H9 (cell line): ENCODE results near the gene EVL. TPM values are rescaled to one million over a fixed set of nuclear protein-coding genes. Genes with fewer than 3 reads are reported as not detected.
A peak's percentile ranks its signal among the peaks of the same experiment; 100 is the strongest.

Experiments used
- DNase-seq: peaks from one replicate; pipeline ENCODE4 v3.0.0-alpha.2; 2017
- H2AFZ ChIP-seq: one replicate; pipeline ENCODE4 v1.6.1; 2013; ENCODE audit warnings: mild to moderate bottlenecking, low read length, control low read depth, moderate library complexity
- H2AK5ac ChIP-seq: 2 replicates; pipeline ENCODE4 v1.6.1; 2013; ENCODE audit warnings: low read length, control low read depth, mixed read lengths; ENCODE audit not compliant: insufficient read length
- H2BK120ac ChIP-seq: one replicate; pipeline ENCODE4 v1.6.1; 2013; ENCODE audit warnings: low read depth, mild to moderate bottlenecking, low read length, control low read depth, inconsistent platforms; ENCODE audit not compliant: poor library complexity, severe bottlenecking
- H2BK12ac ChIP-seq: 2 replicates; pipeline ENCODE4 v1.6.1; 2013; ENCODE audit warnings: low read length, control low read depth, mixed read lengths, low read depth; ENCODE audit not compliant: insufficient read length
- H2BK15ac ChIP-seq: 2 replicates; pipeline ENCODE4 v1.6.1; 2013; ENCODE audit warnings: low read depth, low read length, control low read depth
- H2BK20ac ChIP-seq: one replicate; pipeline ENCODE4 v1.6.1; 2013; ENCODE audit warnings: low read depth, mild to moderate bottlenecking, low read length, control low read depth, inconsistent platforms; ENCODE audit not compliant: poor library complexity, severe bottlenecking
- H2BK5ac ChIP-seq: 2 replicates; pipeline ENCODE4 v1.6.1; 2013; ENCODE audit warnings: low read length, control low read depth, mixed read lengths; ENCODE audit not compliant: insufficient read length
- H3K14ac ChIP-seq: 2 replicates; pipeline ENCODE4 v1.6.1; 2013; ENCODE audit warnings: low read length, control low read depth; ENCODE audit not compliant: insufficient read depth
- H3K18ac ChIP-seq: 2 replicates; pipeline ENCODE4 v1.6.1; 2013; ENCODE audit warnings: low read depth, mild to moderate bottlenecking, mixed read lengths, low read length, control low read depth; ENCODE audit not compliant: insufficient read length
- H3K23ac ChIP-seq: 2 replicates; pipeline ENCODE4 v1.6.1; 2013; ENCODE audit warnings: low read length, control low read depth, mixed read lengths, low read depth; ENCODE audit not compliant: insufficient read length
- H3K23me2 ChIP-seq: 2 replicates; pipeline ENCODE4 v1.6.1; 2013; ENCODE audit warnings: low read depth, mild to moderate bottlenecking, mixed read lengths, low read length, control low read depth; ENCODE audit not compliant: insufficient read length, poor library complexity, severe bottlenecking
- H3K27ac ChIP-seq: 2 replicates; pipeline ENCODE4 v1.5.1; 2013; ENCODE audit warnings: low read length, control low read depth, mixed read lengths, low read depth; ENCODE audit not compliant: insufficient read length
- H3K27me3 ChIP-seq: 2 replicates; pipeline ENCODE4 v1.6.1; 2013; ENCODE audit warnings: low read length, control low read depth, inconsistent platforms; ENCODE audit not compliant: insufficient read depth
- H3K4ac ChIP-seq: 2 replicates; pipeline ENCODE4 v1.6.1; 2013; ENCODE audit warnings: low read depth, mild to moderate bottlenecking, control low read depth, inconsistent platforms, low read length, moderate library complexity
- H3K4me1 ChIP-seq: 2 replicates; pipeline ENCODE4 v1.6.1; 2013; ENCODE audit warnings: low read length, control low read depth, inconsistent platforms; ENCODE audit not compliant: insufficient read depth
- H3K4me2 ChIP-seq: 2 replicates; pipeline ENCODE4 v1.6.1; 2013; ENCODE audit warnings: low read length, control low read depth, mixed read lengths; ENCODE audit not compliant: insufficient read length, insufficient read depth
- H3K56ac ChIP-seq: 2 replicates; pipeline ENCODE4 v1.6.1; 2013; ENCODE audit warnings: low read depth, mild to moderate bottlenecking, mixed read lengths, low read length, control low read depth; ENCODE audit not compliant: insufficient read length
- H3K79me1 ChIP-seq: 2 replicates; pipeline ENCODE4 v1.6.1; 2013; ENCODE audit warnings: low read depth, mild to moderate bottlenecking, moderate library complexity, low read length, control low read depth, inconsistent platforms; ENCODE audit not compliant: insufficient read depth, poor library complexity, severe bottlenecking
- H3K79me2 ChIP-seq: 2 replicates; pipeline ENCODE4 v1.6.1; 2013; ENCODE audit warnings: low read length, control low read depth, inconsistent platforms; ENCODE audit not compliant: insufficient read depth
- H3K9ac ChIP-seq: 2 replicates; pipeline ENCODE4 v1.6.1; 2013; ENCODE audit warnings: low read length, control low read depth, mixed read lengths; ENCODE audit not compliant: insufficient read length; ENCODE audit errors: extremely low read depth
- H3K9me3 ChIP-seq: one replicate; pipeline ENCODE4 v1.6.1; 2013; ENCODE audit warnings: low read depth, low read length, inconsistent platforms; ENCODE audit not compliant: control insufficient read depth
- H3T11ph ChIP-seq: one replicate; pipeline ENCODE4 v1.6.1; 2013; ENCODE audit warnings: mild to moderate bottlenecking, low read length, control low read depth, inconsistent platforms
- H4K20me1 ChIP-seq: one replicate; pipeline ENCODE4 v1.6.1; 2013; ENCODE audit not compliant: control insufficient read depth, insufficient read length, insufficient read depth
- H4K5ac ChIP-seq: 2 replicates; pipeline ENCODE4 v1.6.1; 2013; ENCODE audit warnings: low read depth, mild to moderate bottlenecking, mixed read lengths, low read length, control low read depth; ENCODE audit not compliant: insufficient read length
- H4K8ac ChIP-seq: replicated peaks from 2 replicates; pipeline ENCODE4 v1.6.1; 2013; ENCODE audit warnings: low read length, control low read depth, mixed read lengths, low read depth; ENCODE audit not compliant: insufficient read length
- H4K91ac ChIP-seq: 2 replicates; pipeline ENCODE4 v1.6.1; 2013; ENCODE audit warnings: low read depth, mild to moderate bottlenecking, moderate library complexity, mixed read lengths, low read length, control low read depth; ENCODE audit not compliant: insufficient read length
- H3K27ac Mint-ChIP-seq, 3 experiments: 2 replicates in 2 of 3; 3 replicates in 1 of 3; pipeline ENCODE4 v1.8.0; 2020 to 2021; ENCODE audit warnings: mixed read lengths in 3 of 3, mild to moderate bottlenecking in 1 of 3, moderate library complexity in 1 of 3
- H3K27me3 Mint-ChIP-seq: 2 replicates; pipeline ENCODE4 v1.8.0; 2021; ENCODE audit warnings: low read depth, mild to moderate bottlenecking, moderate library complexity, mixed read lengths
- H3K36me3 Mint-ChIP-seq, 3 experiments: 2 replicates in 2 of 3; 3 replicates in 1 of 3; pipeline ENCODE4 v1.8.0; 2020 to 2021; ENCODE audit warnings: low read depth in 3 of 3, mixed read lengths in 3 of 3; ENCODE audit not compliant: insufficient read depth in 1 of 3
- H3K4me1 Mint-ChIP-seq, 2 experiments: 2 replicates each; pipeline ENCODE4 v1.8.0; 2020; ENCODE audit warnings: mixed read lengths in 2 of 2
- H3K4me3 Mint-ChIP-seq, 2 experiments: 2 replicates in 1 of 2; 3 replicates in 1 of 2; pipeline ENCODE4 v1.8.0; 2020 to 2021; ENCODE audit warnings: mild to moderate bottlenecking in 2 of 2, mixed read lengths in 2 of 2, moderate library complexity in 1 of 2
- H3K9me3 Mint-ChIP-seq, 2 experiments: 2 replicates in 1 of 2; 3 replicates in 1 of 2; pipeline ENCODE4 v1.8.0; 2020; ENCODE audit warnings: mild to moderate bottlenecking in 2 of 2, mixed read lengths in 2 of 2, moderate library complexity in 1 of 2
- CTCF ChIP-seq: fragments of 200-600 bp; sonication (generic); conservative IDR thresholded peaks from 3 replicates; pipeline ENCODE4 v1.8.0; 2021; ENCODE audit warnings: antibody characterized with exemption, mild to moderate bottlenecking
- WGBS: extraction: QIAGEN DNeasy Blood & Tissue Kit; methylation state at CpG from one replicate; pipeline ENCODE4 v1.1.7; 2013; ENCODE audit warnings: missing lambda C conversion rate, low lambda C conversion rate, mixed read lengths; ENCODE audit not compliant: insufficient read length; ENCODE audit errors: extremely low coverage; 5-methylcytosine and 5-hydroxymethylcytosine counted together
- total RNA-seq: library from RNA; stranded (reverse); gene quantifications from 2 replicates; pipeline ENCODE4 v1.2.1, GENCODE V29; 2021

The EVL gene
- total RNA-seq, 1 experiment from 2014 or later = 53.2 TPM

GRCh38 chr14:100158566-100159093 lies 93.4 kb downstream of the EVL start:
- Histone ChIP-seq H3K23me2 (peaks cover 3% of the 10 kb centered on the region), H2BK5ac (no peak overlapping the region), H4K5ac (no peak overlapping the region), H2AFZ (no peak overlapping the region), H2BK15ac (no peak overlapping the region), H2BK20ac (no peak overlapping the region), H3K4ac (no peak overlapping the region), H3K27ac (no peak overlapping the region), H3K9ac (no peak overlapping the region), H3K79me1 (no peaks in the 10 kb centered on the region), H3K27me3 (peaks cover 21% of the 10 kb centered on the region), H3K23ac (no peak overlapping the region), H2AK5ac (no peak overlapping the region), H3K18ac (no peak overlapping the region), H4K91ac (no peak overlapping the region), H3K4me2 (peak overlapping the region; percentile 59), H2BK12ac (no peak overlapping the region), H3T11ph (no peak overlapping the region), H3K9me3 (no peaks in the 10 kb centered on the region), H2BK120ac (no peak overlapping the region), H4K8ac (no peak overlapping the region), H3K79me2 (no peaks in the 10 kb centered on the region), H3K14ac (no peak overlapping the region), H3K4me1 (no peaks in the 10 kb centered on the region; the same call in 1 of the 2 replicates), H4K20me1 (no peaks in the 10 kb centered on the region), H3K56ac (no peak overlapping the region)
- H3K9me3 Mint-ChIP-seq = peaks cover 6% of the 10 kb centered on the region in 2 experiments
- H3K4me1 Mint-ChIP-seq = peaks cover 5 to 20% of the 10 kb centered on the region in 2 experiments
- peaks cover 71% of the 10 kb centered on the region for H3K27me3 Mint-ChIP-seq
- no peak for DNase-seq
- no peak for TF ChIP-seq CTCF
- H3K27ac Mint-ChIP-seq = no peak overlapping the region
- WGBS = no CpG with 5 or more reads among the region's 32 CpGs
- H3K36me3 Mint-ChIP-seq = peaks cover 0 to 3% (median 0%) of the 10 kb centered on the region in 3 experiments; a peak in 2 of 7 replicates
- H3K4me3 Mint-ChIP-seq = peak overlapping the region; percentile 49 to 74; a peak in 4 of 5 replicates
